Measurements from ENCODE around the gene SEMG1. TPM values are rescaled to one million over a fixed set of nuclear protein-coding genes. Genes with fewer than 3 reads are reported as not detected.
A peak's percentile ranks its signal among the peaks of the same experiment; 100 is the strongest.

The SEMG1 gene
- total and polyA plus RNA-seq, 2 donors from 2014 or later, result not detected

- no peak for TF ChIP-seq CTCF (IDR thresholded peaks at IDR 0.05; ENCODE audit: borderline replicate concordance, extremely low read depth, insufficient read depth)
- intact Hi-C loops (cut with DNase I), result no loop called here
- DNase-seq, result no peak
- no peak overlapping the region for H3K4me3 ChIP-seq (ENCODE audit: low read length in 3 of 3)
- H3K9me3 ChIP-seq (ENCODE audit: control insufficient read depth in 2 of 3, insufficient read depth in 1 of 3, low read length in 3 of 3), result no peaks in the 10 kb centered on the region
- H3K4me1 ChIP-seq (ENCODE audit: control insufficient read depth in 2 of 3, insufficient read depth in 2 of 3, low read depth in 1 of 3, low read length in 3 of 3), result no peaks in the 10 kb centered on the region
- no peak overlapping the region for H3K9ac ChIP-seq (ENCODE audit: low read length in 3 of 3)
- no peaks in the 10 kb centered on the region for H3K27me3 ChIP-seq (ENCODE audit: control insufficient read depth, insufficient read depth, low read length)
- no peaks in the 10 kb centered on the region for H3K36me3 ChIP-seq (ENCODE audit: control insufficient read depth in 2 of 3, insufficient read depth in 3 of 3, low read length in 3 of 3)
- no peak for FAIRE-seq
- H3K27ac ChIP-seq (ENCODE audit: low read depth in 2 of 2, low read length in 2 of 2), result no peak overlapping the region
Observed at GRCh38 chr20:45212836-45213235, 6.0 kb downstream of the SEMG1 start.

DNA sequence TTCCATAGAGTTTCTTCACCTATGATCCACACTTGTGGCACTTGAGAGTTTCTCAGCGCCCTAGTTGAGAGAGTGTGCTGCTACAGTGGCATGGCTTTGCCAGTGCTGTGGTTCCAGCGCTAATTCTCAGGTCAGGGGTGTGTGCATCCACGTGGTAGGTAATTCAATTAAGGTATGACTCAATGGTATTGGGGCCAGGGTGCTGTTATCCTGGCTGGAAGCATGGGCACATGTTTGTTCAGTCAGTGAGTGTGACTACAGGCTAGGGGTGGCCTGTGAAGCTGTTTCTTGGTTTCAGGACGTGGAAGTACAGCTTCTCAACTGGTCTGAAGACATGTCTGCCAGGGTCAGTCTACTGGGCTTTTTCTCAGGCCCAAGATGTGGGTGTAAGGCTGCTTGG lies 11.3 kb downstream of the SEMG1 start:
- H3K4me3 ChIP-seq (ENCODE audit: low read length in 3 of 3), result no peak overlapping the region
- H3K4me1 ChIP-seq (ENCODE audit: control insufficient read depth in 2 of 3, insufficient read depth in 2 of 3, low read depth in 1 of 3, low read length in 3 of 3), result no peaks in the 10 kb centered on the region
- H3K9me3 ChIP-seq (ENCODE audit: control insufficient read depth in 2 of 3, insufficient read depth in 1 of 3, low read length in 3 of 3), result no peaks in the 10 kb centered on the region
- DNase-seq, result no peak
- no peak for FAIRE-seq
- intact Hi-C loops (cut with DNase I), result no loop called here
- H3K9ac ChIP-seq (ENCODE audit: low read length in 3 of 3), result no peak overlapping the region
- no peak for TF ChIP-seq CTCF (IDR thresholded peaks at IDR 0.05; ENCODE audit: borderline replicate concordance, extremely low read depth, insufficient read depth)
- no peaks in the 10 kb centered on the region for H3K36me3 ChIP-seq (ENCODE audit: control insufficient read depth in 2 of 3, insufficient read depth in 3 of 3, low read length in 3 of 3)
- H3K27me3 ChIP-seq (ENCODE audit: control insufficient read depth, insufficient read depth, low read length), result no peaks in the 10 kb centered on the region
- H3K27ac ChIP-seq (ENCODE audit: low read depth in 2 of 2, low read length in 2 of 2), result no peak overlapping the region

GRCh38 chr20:45218636-45219035 lies 11.8 kb downstream of the SEMG1 start:
- Histone ChIP-seq H3K27ac (ENCODE audit: low read depth in 2 of 2, low read length in 2 of 2) (no peak overlapping the region), H3K36me3 (ENCODE audit: control insufficient read depth in 2 of 3, insufficient read depth in 3 of 3, low read length in 3 of 3) (no peaks in the 10 kb centered on the region), H3K4me1 (ENCODE audit: control insufficient read depth in 2 of 3, insufficient read depth in 2 of 3, low read depth in 1 of 3, low read length in 3 of 3) (no peaks in the 10 kb centered on the region), H3K9ac (ENCODE audit: low read length in 3 of 3) (no peak overlapping the region), H3K27me3 (ENCODE audit: control insufficient read depth, insufficient read depth, low read length) (no peaks in the 10 kb centered on the region), H3K9me3 (ENCODE audit: control insufficient read depth in 2 of 3, insufficient read depth in 1 of 3, low read length in 3 of 3) (no peaks in the 10 kb centered on the region), H3K4me3 (ENCODE audit: low read length in 3 of 3) (no peak overlapping the region)
- no peak for TF ChIP-seq CTCF (IDR thresholded peaks at IDR 0.05; ENCODE audit: borderline replicate concordance, extremely low read depth, insufficient read depth)
- no peak for FAIRE-seq
- intact Hi-C loops (cut with DNase I), result no loop called here
- peak in 1 of 5 donors; percentile 54 for DNase-seq

GRCh38 chr20:45221076-45221475 lies 14.2 kb downstream of the SEMG1 start, which contains the start of gene SEMG2:
SEMG2 (plus strand) TSS chr20:45221373; CDS start chr20:45221390, 17 bp downstream.
- Histone ChIP-seq H3K27ac (ENCODE audit: low read depth in 2 of 2, low read length in 2 of 2) (no peak within 1 kb of the TSS), H3K9me3 (ENCODE audit: control insufficient read depth in 2 of 3, insufficient read depth in 1 of 3, low read length in 3 of 3) (no peaks in the 10 kb centered on the region), H3K36me3 (ENCODE audit: control insufficient read depth in 2 of 3, insufficient read depth in 3 of 3, low read length in 3 of 3) (no peaks in the 10 kb centered on the region), H3K27me3 (ENCODE audit: control insufficient read depth, insufficient read depth, low read length) (no peaks in the 10 kb centered on the region), H3K4me1 (ENCODE audit: control insufficient read depth in 2 of 3, insufficient read depth in 2 of 3, low read depth in 1 of 3, low read length in 3 of 3) (no peaks in the 10 kb centered on the region), H3K9ac (ENCODE audit: low read length in 3 of 3) (no peak within 1 kb of the TSS), H3K4me3 (ENCODE audit: low read length in 3 of 3) (no peak within 1 kb of the TSS)
- DNase-seq (no peak), FAIRE-seq (no peak)
- intact Hi-C loops (cut with DNase I), result no loop called here
- no peak for TF ChIP-seq CTCF (IDR thresholded peaks at IDR 0.05; ENCODE audit: borderline replicate concordance, extremely low read depth, insufficient read depth)
